Naive thymus-derived CD4-positive, alpha-beta T cell (primary cell): ENCODE results near the gene ATG7. TPM values are rescaled to one million over a fixed set of nuclear protein-coding genes. Genes with fewer than 3 reads are reported as not detected.

Source experiments
- ATAC-seq: fragments of 150-1000 bp; cut with Tn5 transposase; 2 replicates; pipeline ENCODE4 v1.10.0; 2021; ENCODE audit warnings: mild to moderate bottlenecking, moderate library complexity
- CTCF ChIA-PET: fragments of 350-600 bp; sonication (Branson Sonifier 250); formaldehyde crosslinking; loops from one replicate; lab custom pipeline; 2021; ENCODE audit warnings: antibody characterized with exemption; lab: Charles Lee
- POLR2A ChIA-PET: fragments of 350-600 bp; sonication (Branson Sonifier 250); formaldehyde crosslinking; loops from one replicate; lab custom pipeline; 2021; ENCODE audit warnings: antibody characterized with exemption, inconsistent platforms; lab: Charles Lee
- DNase-seq, 9 donors: peaks; one replicate each; pipeline versions ENCODE4 v3.0.0 to v3.0.0-alpha.2; 2020 to 2022; ENCODE audit warnings: mixed read lengths in 1 of 9
- H3K27ac ChIP-seq: one replicate; pipeline ENCODE4 v1.7.0; 2013; ENCODE audit warnings: mild to moderate bottlenecking, low read depth, low read length, moderate library complexity
- H3K27me3 ChIP-seq, 2 donors: one replicate each; pipeline ENCODE4 v1.7.0; 2013; ENCODE audit warnings: low read length in 2 of 2, mild to moderate bottlenecking in 2 of 2, moderate library complexity in 2 of 2; ENCODE audit not compliant: control insufficient read depth in 2 of 2, insufficient read depth in 2 of 2
- H3K36me3 ChIP-seq, 3 experiments: 1 replicate in 2 of 3; 2 replicates in 1 of 3; pipeline ENCODE4 v1.7.0; 2013; ENCODE audit warnings: low read length in 3 of 3, mild to moderate bottlenecking in 3 of 3, moderate library complexity in 1 of 3; ENCODE audit not compliant: insufficient read depth in 3 of 3, control insufficient read depth in 2 of 3
- H3K4me1 ChIP-seq, 2 donors: one replicate each; pipeline ENCODE4 v1.7.0; 2013; ENCODE audit warnings: low read length in 2 of 2, mild to moderate bottlenecking in 2 of 2, moderate library complexity in 1 of 2; ENCODE audit not compliant: control insufficient read depth in 2 of 2, insufficient read depth in 2 of 2
- H3K4me3 ChIP-seq: 2 replicates; pipeline ENCODE4 v1.7.0; 2013; ENCODE audit warnings: mild to moderate bottlenecking, low read length
- H3K9me3 ChIP-seq, 3 experiments: 1 replicate in 2 of 3; 2 replicates in 1 of 3; pipeline ENCODE4 v1.7.0; 2013; ENCODE audit warnings: low read length in 3 of 3; ENCODE audit not compliant: control insufficient read depth in 2 of 3
- H3K27ac Mint-ChIP-seq, 9 donors: one replicate each; pipeline ENCODE4 v1.8.0; 2020 to 2022; ENCODE audit warnings: mixed read lengths in 9 of 9, mild to moderate bottlenecking in 8 of 9, moderate library complexity in 5 of 9, inconsistent platforms in 2 of 9
- H3K27me3 Mint-ChIP-seq, 5 donors: one replicate each; pipeline ENCODE4 v1.8.0; 2021 to 2022; ENCODE audit warnings: mixed read lengths in 5 of 5, mild to moderate bottlenecking in 1 of 5
- H3K36me3 Mint-ChIP-seq, 5 donors: one replicate each; pipeline ENCODE4 v1.8.0; 2020 to 2022; ENCODE audit warnings: mixed read lengths in 5 of 5, mild to moderate bottlenecking in 3 of 5, inconsistent platforms in 1 of 5
- H3K4me1 Mint-ChIP-seq, 7 donors: one replicate each; pipeline ENCODE4 v1.8.0; 2020 to 2022; ENCODE audit warnings: mixed read lengths in 7 of 7, mild to moderate bottlenecking in 3 of 7, inconsistent platforms in 1 of 7
- H3K4me3 Mint-ChIP-seq, 10 donors: one replicate each; pipeline ENCODE4 v1.8.0; 2020 to 2022; ENCODE audit warnings: mild to moderate bottlenecking in 10 of 10, mixed read lengths in 10 of 10, moderate library complexity in 6 of 10, inconsistent platforms in 2 of 10
- H3K9me3 Mint-ChIP-seq, 11 donors: one replicate each; pipeline ENCODE4 v1.8.0; 2020 to 2022; ENCODE audit warnings: mixed read lengths in 11 of 11, mild to moderate bottlenecking in 4 of 11, inconsistent platforms in 1 of 11, moderate library complexity in 1 of 11
- intact Hi-C, 2 donors: fragments of 100-400 bp; cut with micrococcal nuclease; formaldehyde crosslinking; loops; one replicate each; pipeline ENCODE4 v1.15.1; 2023
- polyA plus RNA-seq, 2 donors: library from polyadenylated mRNA; unstranded; fragments of 300-500 nt; fragmentation: Illumina TruSeq; gene quantifications; one replicate each; pipeline ENCODE4 v1.2.3, GENCODE V29; 2021
- total RNA-seq, 6 experiments: library from RNA in 5 of 6; stranded (reverse) in 5 of 6; gene quantifications; 1 replicate in 5 of 6; 2 replicates in 1 of 6; pipeline ENCODE4 v1.2.3 and lab custom pipeline; 2021 to 2026

ATG7 gene
- total and polyA plus RNA-seq, 7 experiments from 2014 or later: 12.0 to 80.3 (median 33.6) TPM

DNA sequence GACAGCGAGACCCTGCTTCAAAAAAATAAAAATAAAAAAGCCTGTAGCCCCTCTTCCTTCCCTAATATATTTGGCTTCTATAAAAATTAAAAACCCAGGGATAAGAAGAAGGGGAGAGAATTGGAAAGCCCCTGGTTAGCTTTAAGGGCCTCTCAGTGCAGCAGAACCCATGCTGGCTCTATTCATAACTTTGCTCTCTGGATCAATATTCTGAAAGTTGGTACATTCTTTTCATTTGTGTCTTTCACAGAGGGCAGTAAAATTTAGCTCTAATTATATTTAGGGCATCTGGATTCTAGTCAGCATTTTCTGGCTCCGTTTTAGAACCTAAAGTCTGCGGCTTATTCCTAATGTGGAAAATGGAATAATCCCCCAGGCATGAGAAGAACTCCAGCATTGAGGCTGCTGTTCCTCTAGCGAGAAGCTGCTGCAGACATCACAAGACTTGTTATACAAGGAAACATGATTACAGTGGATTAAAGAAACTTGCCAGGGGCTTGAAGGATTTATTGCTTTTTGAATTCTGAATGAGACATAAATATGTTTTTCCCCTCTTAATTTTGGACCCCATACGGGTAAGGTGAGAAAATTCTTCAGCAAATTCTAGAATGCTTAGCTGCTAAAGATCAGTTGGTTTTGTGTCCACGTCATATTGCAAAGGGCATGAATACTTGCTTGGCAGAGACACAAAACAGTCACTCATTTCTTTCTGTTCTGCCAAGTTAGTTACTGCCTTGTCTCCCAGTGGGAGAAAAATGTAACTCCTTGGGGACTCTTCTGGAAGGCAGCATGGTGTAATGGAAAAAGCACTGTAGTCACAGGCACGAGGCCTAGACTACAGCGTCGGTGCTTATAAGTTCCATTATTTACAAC is 193.8 kb downstream of the ATG7 start:
- ATAC-seq: no peak
- CTCF ChIA-PET: no interaction called here
- Histone ChIP-seq H3K36me3 (peaks cover 0 to 11% (median 0%) of the 10 kb centered on the region in 3 experiments), H3K9me3 (no peaks in the 10 kb centered on the region), H3K27ac (no peak overlapping the region), H3K27me3 (no peaks in the 10 kb centered on the region), H3K4me1 (no peaks in the 10 kb centered on the region), H3K4me3 (no peak overlapping the region)
- Mint-ChIP-seq H3K4me1 (no peaks in the 10 kb centered on the region), H3K27ac (peak overlapping the region in 1 of 9 donors; percentile 16), H3K36me3 (peaks cover 0 to 36% (median 12%) of the 10 kb centered on the region in 5 donors), H3K9me3 (peaks cover 0 to 2% (median 0%) of the 10 kb centered on the region in 11 donors), H3K27me3 (no peaks in the 10 kb centered on the region), H3K4me3 (no peak overlapping the region)
- intact Hi-C loops: no loop called here
- DNase-seq: no peak
- POLR2A ChIA-PET: no interaction called here

DNA sequence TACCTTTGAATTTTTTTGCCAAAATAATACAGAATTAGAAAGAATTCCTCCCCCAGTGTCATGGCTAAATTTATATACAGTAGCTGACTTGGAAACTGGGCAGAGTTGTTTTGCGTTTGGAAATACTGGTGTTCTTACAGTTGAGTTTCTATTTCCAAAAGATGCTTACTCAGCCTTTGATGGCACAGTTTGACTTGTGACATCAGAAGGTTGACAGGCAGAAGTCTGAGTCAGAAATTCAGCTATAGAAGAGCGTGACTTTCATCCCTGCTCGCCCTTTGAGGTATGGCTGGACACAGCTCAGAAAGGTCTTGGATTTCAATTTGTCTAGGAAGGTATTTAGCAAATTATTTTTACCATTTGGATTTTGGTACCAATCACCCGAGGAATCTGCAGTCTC is 195.7 kb downstream of the ATG7 start:
- H3K27ac Mint-ChIP-seq: no peak overlapping the region

DNA sequence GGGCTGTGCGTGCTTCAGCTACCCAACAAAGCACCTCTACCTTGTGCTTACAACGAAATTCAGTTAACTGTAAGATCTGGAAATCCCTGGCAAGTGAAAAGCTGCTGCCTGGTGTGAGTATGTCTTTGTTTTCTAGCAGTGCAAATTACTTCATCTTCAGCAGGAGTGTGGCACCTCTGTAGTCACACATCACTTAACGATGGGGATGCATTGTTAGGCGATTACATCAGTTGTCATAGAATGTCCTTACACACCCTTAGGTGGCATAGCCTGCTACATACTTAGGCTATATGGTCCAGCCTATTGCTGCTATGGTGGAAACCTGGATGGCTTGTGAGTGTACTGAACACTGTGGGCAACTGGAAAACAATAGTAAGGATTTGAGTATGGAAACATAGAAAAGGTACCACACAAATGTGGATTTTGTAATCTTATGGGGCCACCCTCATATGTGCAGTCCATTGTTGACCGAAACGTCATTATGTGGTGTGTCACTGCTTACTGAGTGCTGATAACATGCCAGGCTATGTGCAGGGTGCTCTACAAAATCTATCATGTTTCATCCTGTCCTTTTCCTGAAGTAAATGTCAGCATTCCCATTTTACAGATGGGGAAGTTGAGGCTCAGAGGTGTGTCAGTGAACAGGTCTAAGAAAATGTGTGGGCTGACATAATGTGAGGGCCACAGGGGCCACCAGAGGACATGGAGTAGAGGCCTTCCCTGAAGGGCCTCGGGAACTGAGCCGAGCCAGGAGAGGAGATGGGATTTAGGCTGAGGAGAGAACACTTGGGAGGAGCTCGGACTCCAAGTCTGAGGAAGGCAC is 198.0 kb downstream of the ATG7 start:
- Histone ChIP-seq H3K27ac (no peak overlapping the region), H3K4me3 (no peak overlapping the region), H3K9me3 (no peaks in the 10 kb centered on the region), H3K27me3 (no peaks in the 10 kb centered on the region), H3K36me3 (peaks cover 0 to 11% (median 0%) of the 10 kb centered on the region in 3 experiments), H3K4me1 (no peaks in the 10 kb centered on the region)
- H3K4me1 Mint-ChIP-seq: no peaks in the 10 kb centered on the region
- ATAC-seq: no peak
- no peak overlapping the region for H3K4me3 Mint-ChIP-seq
- no peaks in the 10 kb centered on the region for H3K9me3 Mint-ChIP-seq
- ChIA-PET POLR2A (no interaction called here), CTCF (no interaction called here)
- intact Hi-C loops: no loop called here
- DNase-seq: no peak
- no peak overlapping the region for H3K27ac Mint-ChIP-seq
- peaks cover 0 to 30% (median 12%) of the 10 kb centered on the region in 5 donors for H3K36me3 Mint-ChIP-seq
- H3K27me3 Mint-ChIP-seq: no peaks in the 10 kb centered on the region

More for the DNA sequence above, 195.7 kb downstream of the ATG7 start:
- H3K4me1 ChIP-seq: no peaks in the 10 kb centered on the region
- peaks cover 0 to 11% (median 0%) of the 10 kb centered on the region in 3 experiments for H3K36me3 ChIP-seq
- H3K27ac ChIP-seq: no peak overlapping the region
- Mint-ChIP-seq H3K4me1 (no peaks in the 10 kb centered on the region), H3K27me3 (no peaks in the 10 kb centered on the region), H3K36me3 (peaks cover 0 to 33% (median 12%) of the 10 kb centered on the region in 5 donors), H3K9me3 (no peaks in the 10 kb centered on the region), H3K4me3 (no peak overlapping the region)
- H3K4me3 ChIP-seq: no peak overlapping the region
- intact Hi-C loops: no loop called here
- POLR2A ChIA-PET: no interaction called here
- ATAC-seq: no peak
- CTCF ChIA-PET: no interaction called here
- no peaks in the 10 kb centered on the region for H3K27me3 ChIP-seq
- no peak for DNase-seq
- no peaks in the 10 kb centered on the region for H3K9me3 ChIP-seq

GRCh38 chr3:11475324-11475723 is 203.1 kb downstream of the ATG7 start:
- no peaks in the 10 kb centered on the region for H3K27me3 Mint-ChIP-seq
- peaks cover 0 to 2% (median 0%) of the 10 kb centered on the region in 3 experiments for H3K36me3 ChIP-seq
- ChIA-PET POLR2A (no interaction called here), CTCF (interaction anchor here (0.5 to 0.7 kb wide), 2 partner anchors 10 to 113 kb away, joined by 3 to 5 read pairs; no protein-coding TSS in a partner anchor)
- H3K4me1 ChIP-seq: no peaks in the 10 kb centered on the region
- no peak for DNase-seq
- no peaks in the 10 kb centered on the region for H3K27me3 ChIP-seq
- peaks cover 0 to 5% (median 0%) of the 10 kb centered on the region in 7 donors for H3K4me1 Mint-ChIP-seq
- H3K9me3 ChIP-seq: no peaks in the 10 kb centered on the region
- intact Hi-C loops: no loop called here
- ATAC-seq: no peak
- no peak overlapping the region for H3K27ac ChIP-seq
- peak overlapping the region in 1 of 9 donors; percentile 60 for H3K27ac Mint-ChIP-seq
- peaks cover 0 to 22% (median 2%) of the 10 kb centered on the region in 5 donors for H3K36me3 Mint-ChIP-seq
- no peaks in the 10 kb centered on the region for H3K9me3 Mint-ChIP-seq
- H3K4me3 Mint-ChIP-seq: no peak overlapping the region
- H3K4me3 ChIP-seq: no peak overlapping the region

GRCh38 chr3:11476735-11477144 is 204.5 kb downstream of the ATG7 start:
- H3K27me3 ChIP-seq: no peaks in the 10 kb centered on the region
- DNase-seq (no peak), ATAC-seq (no peak)
- peaks cover 0 to 4% (median 0%) of the 10 kb centered on the region in 3 experiments for H3K36me3 ChIP-seq
- H3K9me3 ChIP-seq: no peaks in the 10 kb centered on the region
- no peaks in the 10 kb centered on the region for H3K27me3 Mint-ChIP-seq
- ChIA-PET POLR2A (no interaction called here), CTCF (no interaction called here)
- H3K27ac Mint-ChIP-seq: no peak overlapping the region
- H3K4me3 ChIP-seq: no peak overlapping the region
- peaks cover 0 to 5% (median 0%) of the 10 kb centered on the region in 7 donors for H3K4me1 Mint-ChIP-seq
- no peaks in the 10 kb centered on the region for H3K4me1 ChIP-seq
- H3K4me3 Mint-ChIP-seq: no peak overlapping the region
- intact Hi-C loops: no loop called here
- no peak overlapping the region for H3K27ac ChIP-seq
- H3K36me3 Mint-ChIP-seq: peaks cover 0 to 14% (median 2%) of the 10 kb centered on the region in 5 donors
- H3K9me3 Mint-ChIP-seq: no peaks in the 10 kb centered on the region

- H3K27me3 ChIP-seq: no peaks in the 10 kb centered on the region
- no peak overlapping the region for H3K4me3 ChIP-seq
- H3K36me3 ChIP-seq: peaks cover 0 to 4% (median 0%) of the 10 kb centered on the region in 3 experiments
- Mint-ChIP-seq H3K4me1 (peaks cover 0 to 5% (median 0%) of the 10 kb centered on the region in 7 donors), H3K4me3 (no peak overlapping the region), H3K9me3 (no peaks in the 10 kb centered on the region), H3K27me3 (no peaks in the 10 kb centered on the region), H3K27ac (no peak overlapping the region), H3K36me3 (peaks cover 0 to 14% (median 2%) of the 10 kb centered on the region in 5 donors)
- intact Hi-C loops: no loop called here
- ChIA-PET CTCF (no interaction called here), POLR2A (interaction anchor here (0.6 kb wide), 1 partner anchor 16 kb away, joined by 4 read pairs; no protein-coding TSS in a partner anchor)
- no peaks in the 10 kb centered on the region for H3K9me3 ChIP-seq
- DNase-seq: no peak
- no peak for ATAC-seq
- no peaks in the 10 kb centered on the region for H3K4me1 ChIP-seq
- H3K27ac ChIP-seq: no peak overlapping the region
Measured at GRCh38 chr3:11477407-11477911, 205.3 kb downstream of the ATG7 start.
